HEK293 (cell line): ENCODE data around the gene TMEM37.

ENCODE experiments used
- YY2 ChIP-seq: fragments of 450-650 bp; formaldehyde crosslinking; IDR thresholded peaks from 2 replicates; pipeline ENCODE4 v1.5.1; 2016; ENCODE audit warnings: missing biosample characterization, missing genetic modification characterization
- ZBTB8A ChIP-seq: fragments of 450-650 bp; formaldehyde crosslinking; IDR thresholded peaks from 2 replicates; pipeline ENCODE4 v1.5.1; 2016; ENCODE audit warnings: missing biosample characterization, missing genetic modification characterization
- ZNF785 ChIP-seq: fragments of 450-650 bp; formaldehyde crosslinking; IDR thresholded peaks from 2 replicates; pipeline ENCODE4 v1.5.1; 2016; ENCODE audit warnings: missing biosample characterization, missing genetic modification characterization
- TF ChIP-seq, protein P1 (sequence below): fragments of 450-650 bp; formaldehyde crosslinking; IDR thresholded peaks from 2 replicates; pipeline ENCODE4 v1.5.1; 2016; ENCODE audit warnings: missing biosample characterization, missing genetic modification characterization
- TF ChIP-seq, protein P2 (sequence below): fragments of 450-650 bp; formaldehyde crosslinking; IDR thresholded peaks from 2 replicates; pipeline ENCODE4 v1.5.1; 2016; ENCODE audit warnings: missing biosample characterization, missing genetic modification characterization
- TF ChIP-seq, protein P3 (sequence below): fragments of 450-650 bp; formaldehyde crosslinking; IDR thresholded peaks from 2 replicates; pipeline ENCODE4 v1.5.1; 2016; ENCODE audit warnings: missing biosample characterization, missing genetic modification characterization

DNA sequence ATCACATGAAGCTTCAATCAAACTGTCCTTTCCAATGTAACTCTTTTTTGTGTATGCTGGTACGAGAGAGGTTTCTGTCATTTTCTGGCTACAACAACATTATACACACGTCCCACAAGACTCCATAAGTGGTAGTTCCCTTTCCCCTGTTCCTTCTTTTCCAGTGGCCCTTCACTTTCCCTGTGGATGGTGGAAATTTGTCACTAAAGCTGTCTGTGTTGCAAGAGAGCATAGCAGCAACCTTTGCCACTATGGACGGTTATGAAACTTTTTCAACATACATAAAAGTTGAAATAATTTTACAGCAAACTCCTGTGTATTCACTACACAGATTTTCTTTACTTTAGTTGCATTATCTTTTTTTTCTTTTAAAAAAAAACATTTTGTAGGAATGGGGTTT, 46.2 kb upstream of the TMEM37 start:
- TF ChIP-seq, protein P1, sequence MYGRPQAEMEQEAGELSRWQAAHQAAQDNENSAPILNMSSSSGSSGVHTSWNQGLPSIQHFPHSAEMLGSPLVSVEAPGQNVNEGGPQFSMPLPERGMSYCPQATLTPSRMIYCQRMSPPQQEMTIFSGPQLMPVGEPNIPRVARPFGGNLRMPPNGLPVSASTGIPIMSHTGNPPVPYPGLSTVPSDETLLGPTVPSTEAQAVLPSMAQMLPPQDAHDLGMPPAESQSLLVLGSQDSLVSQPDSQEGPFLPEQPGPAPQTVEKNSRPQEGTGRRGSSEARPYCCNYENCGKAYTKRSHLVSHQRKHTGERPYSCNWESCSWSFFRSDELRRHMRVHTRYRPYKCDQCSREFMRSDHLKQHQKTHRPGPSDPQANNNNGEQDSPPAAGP, result no peak
- TF ChIP-seq ZBTB8A (tag by site-specific recombination), result no peak
- TF ChIP-seq, protein P2, sequence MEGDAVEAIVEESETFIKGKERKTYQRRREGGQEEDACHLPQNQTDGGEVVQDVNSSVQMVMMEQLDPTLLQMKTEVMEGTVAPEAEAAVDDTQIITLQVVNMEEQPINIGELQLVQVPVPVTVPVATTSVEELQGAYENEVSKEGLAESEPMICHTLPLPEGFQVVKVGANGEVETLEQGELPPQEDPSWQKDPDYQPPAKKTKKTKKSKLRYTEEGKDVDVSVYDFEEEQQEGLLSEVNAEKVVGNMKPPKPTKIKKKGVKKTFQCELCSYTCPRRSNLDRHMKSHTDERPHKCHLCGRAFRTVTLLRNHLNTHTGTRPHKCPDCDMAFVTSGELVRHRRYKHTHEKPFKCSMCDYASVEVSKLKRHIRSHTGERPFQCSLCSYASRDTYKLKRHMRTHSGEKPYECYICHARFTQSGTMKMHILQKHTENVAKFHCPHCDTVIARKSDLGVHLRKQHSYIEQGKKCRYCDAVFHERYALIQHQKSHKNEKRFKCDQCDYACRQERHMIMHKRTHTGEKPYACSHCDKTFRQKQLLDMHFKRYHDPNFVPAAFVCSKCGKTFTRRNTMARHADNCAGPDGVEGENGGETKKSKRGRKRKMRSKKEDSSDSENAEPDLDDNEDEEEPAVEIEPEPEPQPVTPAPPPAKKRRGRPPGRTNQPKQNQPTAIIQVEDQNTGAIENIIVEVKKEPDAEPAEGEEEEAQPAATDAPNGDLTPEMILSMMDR, result no peak
- no peak for TF ChIP-seq YY2 (tag by site-specific recombination)
- TF ChIP-seq, protein P3, sequence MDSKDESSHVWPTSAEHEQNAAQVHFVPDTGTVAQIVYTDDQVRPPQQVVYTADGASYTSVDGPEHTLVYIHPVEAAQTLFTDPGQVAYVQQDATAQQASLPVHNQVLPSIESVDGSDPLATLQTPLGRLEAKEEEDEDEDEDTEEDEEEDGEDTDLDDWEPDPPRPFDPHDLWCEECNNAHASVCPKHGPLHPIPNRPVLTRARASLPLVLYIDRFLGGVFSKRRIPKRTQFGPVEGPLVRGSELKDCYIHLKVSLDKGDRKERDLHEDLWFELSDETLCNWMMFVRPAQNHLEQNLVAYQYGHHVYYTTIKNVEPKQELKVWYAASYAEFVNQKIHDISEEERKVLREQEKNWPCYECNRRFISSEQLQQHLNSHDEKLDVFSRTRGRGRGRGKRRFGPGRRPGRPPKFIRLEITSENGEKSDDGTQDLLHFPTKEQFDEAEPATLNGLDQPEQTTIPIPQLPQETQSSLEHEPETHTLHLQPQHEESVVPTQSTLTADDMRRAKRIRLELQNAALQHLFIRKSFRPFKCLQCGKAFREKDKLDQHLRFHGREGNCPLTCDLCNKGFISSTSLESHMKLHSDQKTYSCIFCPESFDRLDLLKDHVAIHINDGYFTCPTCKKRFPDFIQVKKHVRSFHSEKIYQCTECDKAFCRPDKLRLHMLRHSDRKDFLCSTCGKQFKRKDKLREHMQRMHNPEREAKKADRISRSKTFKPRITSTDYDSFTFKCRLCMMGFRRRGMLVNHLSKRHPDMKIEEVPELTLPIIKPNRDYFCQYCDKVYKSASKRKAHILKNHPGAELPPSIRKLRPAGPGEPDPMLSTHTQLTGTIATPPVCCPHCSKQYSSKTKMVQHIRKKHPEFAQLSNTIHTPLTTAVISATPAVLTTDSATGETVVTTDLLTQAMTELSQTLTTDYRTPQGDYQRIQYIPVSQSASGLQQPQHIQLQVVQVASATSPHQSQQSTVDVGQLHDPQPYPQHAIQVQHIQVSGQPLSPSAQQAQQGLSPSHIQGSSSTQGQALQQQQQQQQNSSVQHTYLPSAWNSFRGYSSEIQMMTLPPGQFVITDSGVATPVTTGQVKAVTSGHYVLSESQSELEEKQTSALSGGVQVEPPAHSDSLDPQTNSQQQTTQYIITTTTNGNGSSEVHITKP, result no peak
- no peak for TF ChIP-seq ZNF785 (tag by site-specific recombination)
